IMR-90 (cell line): ENCODE results near the gene IGSF10. TPM values are rescaled to one million over a fixed set of nuclear protein-coding genes. Genes with fewer than 3 reads are reported as not detected.

Experiments used
- ATAC-seq: fragments of 200-7000 bp; cut with Tn5 transposase; 2 replicates; pipeline ENCODE4 v1.9.1; 2020; ENCODE audit warnings: low read depth, mild to moderate bottlenecking, moderate library complexity
- BruUV-seq: library from RNA; stranded (reverse); fragments of 400-500 nt; replicated peaks from 2 replicates; lab custom pipeline; 2021; lab: Mats Ljungman, UMichigan
- CTCF ChIA-PET: fragments of 300-600 bp; formaldehyde crosslinking; extraction: SDS; loops from one replicate; lab custom pipeline; 2021; ENCODE audit warnings: antibody characterized with exemption; lab: Yijun Ruan, JAX
- POLR2A ChIA-PET: fragments of 300-600 bp; sonication (Branson Sonifier 250); formaldehyde crosslinking; loops from one replicate; lab custom pipeline; 2022; ENCODE audit warnings: antibody characterized with exemption; ENCODE audit not compliant: unreplicated experiment; lab: Charles Lee
- DNase-seq: peaks from one replicate; pipeline ENCODE4 v3.0.0; 2013
- H2AFZ ChIP-seq: replicated peaks from 2 replicates; pipeline ENCODE3; 2013; ENCODE audit warnings: low read length, mild to moderate bottlenecking; ENCODE audit not compliant: poor library complexity
- H2AK5ac ChIP-seq: 2 replicates; pipeline ENCODE4 v1.6.1; 2013; ENCODE audit warnings: low read depth, low read length, inconsistent platforms
- H2AK9ac ChIP-seq: replicated peaks from 2 replicates; pipeline ENCODE3; 2013; ENCODE audit warnings: mild to moderate bottlenecking, low read depth, low read length, moderate library complexity; ENCODE audit not compliant: poor library complexity
- H2BK120ac ChIP-seq: 2 replicates; pipeline ENCODE4 v1.6.1; 2013; ENCODE audit warnings: low read depth, low read length, inconsistent platforms
- H2BK15ac ChIP-seq: 3 replicates; pipeline ENCODE4 v1.6.1; 2013; ENCODE audit warnings: low read depth, low read length, inconsistent platforms
- H2BK20ac ChIP-seq: 2 replicates; pipeline ENCODE4 v1.6.1; 2013; ENCODE audit warnings: low read depth, mild to moderate bottlenecking, inconsistent platforms, low read length, moderate library complexity
- H2BK5ac ChIP-seq: 2 replicates; pipeline ENCODE4 v1.6.1; 2013; ENCODE audit warnings: mild to moderate bottlenecking, low read depth, low read length, inconsistent platforms; ENCODE audit not compliant: poor library complexity, severe bottlenecking
- H3K14ac ChIP-seq: replicated peaks from 2 replicates; pipeline ENCODE4 v1.6.1; 2013; ENCODE audit warnings: low read depth, low read length, inconsistent platforms
- H3K18ac ChIP-seq: 2 replicates; pipeline ENCODE4 v1.6.1; 2013; ENCODE audit warnings: low read depth, low read length, control low read depth
- H3K23ac ChIP-seq: 2 replicates; pipeline ENCODE4 v1.6.1; 2013; ENCODE audit warnings: low read depth, low read length, inconsistent platforms
- H3K27ac ChIP-seq: 2 replicates; pipeline ENCODE4 v1.5.1; 2013; ENCODE audit warnings: mild to moderate bottlenecking, control low read depth, low read length; ENCODE audit not compliant: insufficient read depth
- H3K27me3 ChIP-seq: 2 replicates; pipeline ENCODE4 v1.6.1; 2013; ENCODE audit warnings: low read length; ENCODE audit not compliant: control insufficient read depth, insufficient read depth
- H3K36me3 ChIP-seq: 2 replicates; pipeline ENCODE4 v1.6.1; 2013; ENCODE audit warnings: low read length, mixed read lengths; ENCODE audit not compliant: control insufficient read depth, insufficient read depth
- H3K4ac ChIP-seq: 2 replicates; pipeline ENCODE4 v1.6.1; 2013; ENCODE audit warnings: low read depth, low read length, inconsistent platforms
- H3K4me1 ChIP-seq: 2 replicates; pipeline ENCODE4 v1.6.1; 2013; ENCODE audit warnings: low read length, mixed read lengths; ENCODE audit not compliant: control insufficient read depth, insufficient read depth
- H3K4me2 ChIP-seq: 2 replicates; pipeline ENCODE4 v1.6.1; 2013; ENCODE audit warnings: low read depth, mild to moderate bottlenecking, control low read depth, low read length, moderate library complexity
- H3K4me3 ChIP-seq: 2 replicates; pipeline ENCODE4 v1.5.1; 2013; ENCODE audit warnings: low read depth, mild to moderate bottlenecking, control low read depth, low read length, moderate library complexity; ENCODE audit not compliant: insufficient read depth
- H3K56ac ChIP-seq: 2 replicates; pipeline ENCODE4 v1.6.1; 2013; ENCODE audit warnings: low read length, inconsistent platforms; ENCODE audit not compliant: insufficient read depth; ENCODE audit errors: extremely low read depth
- H3K79me1 ChIP-seq, 2 experiments: 2 replicates each; pipeline ENCODE4 v1.6.1; 2013; ENCODE audit warnings: low read length in 2 of 2, inconsistent platforms in 1 of 2, low read depth in 1 of 2
- H3K9ac ChIP-seq: 2 replicates; pipeline ENCODE4 v1.6.1; 2013; ENCODE audit warnings: low read depth, low read length, control low read depth
- H3K9me1 ChIP-seq: 2 replicates; pipeline ENCODE4 v1.6.1; 2013; ENCODE audit warnings: low read length, inconsistent platforms; ENCODE audit not compliant: insufficient read depth
- H3K9me3 ChIP-seq: 2 replicates; pipeline ENCODE4 v1.6.1; 2013; ENCODE audit warnings: low read length; ENCODE audit not compliant: control insufficient read depth, insufficient read depth
- H4K20me1 ChIP-seq: 2 replicates; pipeline ENCODE4 v1.6.1; 2013; ENCODE audit warnings: low read length, inconsistent platforms; ENCODE audit not compliant: insufficient read depth
- H4K5ac ChIP-seq: 2 replicates; pipeline ENCODE4 v1.6.1; 2013; ENCODE audit warnings: mild to moderate bottlenecking, low read depth, low read length, control low read depth
- H4K8ac ChIP-seq, 2 experiments: 2 replicates each; pipeline ENCODE4 v1.6.1; 2013; ENCODE audit warnings: low read depth in 2 of 2, low read length in 2 of 2, control low read depth in 1 of 2, inconsistent platforms in 1 of 2
- H4K91ac ChIP-seq: 2 replicates; pipeline ENCODE4 v1.6.1; 2013; ENCODE audit warnings: low read depth, low read length, inconsistent platforms; ENCODE audit not compliant: insufficient read depth
- NFE2L2 ChIP-seq: fragments of 150-350 bp; IDR thresholded peaks from 2 replicates; pipeline ENCODE4 v1.6.1; 2016; ENCODE audit warnings: low read depth, mild to moderate bottlenecking, low read length
- RAD21 ChIP-seq: IDR thresholded peaks from 2 replicates; pipeline ENCODE4 v1.6.1; 2012; ENCODE audit warnings: low read length, improper control_type of control experiment
- dilution Hi-C: fragments of 300-500 bp; cut with HindIII; formaldehyde crosslinking; loops from one replicate; pipeline ENCODE4 v1.14.3; 2018; ENCODE audit warnings: low sequenced_read_pairs; ENCODE audit not compliant: unreplicated experiment
- in situ Hi-C: fragments of 300-500 bp; cut with MboI; formaldehyde crosslinking; loops from 3 replicates; pipeline ENCODE4 v1.14.3; 2019; ENCODE audit warnings: low sequenced_read_pairs, inconsistent platforms, mixed read lengths
- intact Hi-C: fragments of 100-400 bp; cut with micrococcal nuclease; formaldehyde crosslinking; loops from 2 replicates; pipeline ENCODE4 v1.10.0; 2022
- polyA plus RNA-seq, 3 experiments: library from polyadenylated mRNA; depleted of rRNA; stranded (reverse); fragments of >200 nt; gene quantifications; 2 replicates each; pipeline ENCODE4 v1.2.3, GENCODE V29; 2012; ENCODE audit warnings: low replicate concordance in 1 of 3
- total RNA-seq: library from RNA; depleted of rRNA; stranded (reverse); fragments of >200 nt; gene quantifications from 2 replicates; pipeline ENCODE4 v1.2.3, GENCODE V29; 2012

IGSF10 gene
- total and polyA plus RNA-seq, 2 of the 4 experiments (the other 2 are of a cell fraction) = under 0.01 to 0.07 TPM

DNA sequence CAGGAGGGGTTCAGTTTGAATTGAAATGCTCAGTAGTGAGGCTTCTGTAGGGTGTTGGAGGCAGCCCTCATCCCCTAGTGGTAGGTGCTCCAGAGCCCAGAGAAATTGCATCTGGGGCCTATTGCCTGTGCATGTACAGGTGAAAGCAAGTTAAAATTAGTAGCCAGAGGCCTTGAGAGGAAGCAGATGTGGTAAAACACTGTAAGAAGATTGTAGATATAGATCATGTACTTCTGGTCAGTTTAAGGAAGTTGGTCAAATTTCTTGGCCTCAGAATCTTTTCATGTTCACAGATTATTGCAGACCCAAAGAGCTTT is 34.6 kb downstream of the IGSF10 start:
- no peak overlapping the region for H2BK20ac ChIP-seq
- dilution Hi-C loops = no loop called here
- peaks cover 4% of the 10 kb centered on the region; the same call in 1 of the 2 replicates for H3K4me1 ChIP-seq
- ATAC-seq = no peak
- H3K9me1 ChIP-seq = peaks cover 3% of the 10 kb centered on the region; the same call in 1 of the 2 replicates
- H3K23ac ChIP-seq = no peak overlapping the region
- BruUV-seq = no TSS peak
- no peak overlapping the region for H2AK9ac ChIP-seq
- H4K5ac ChIP-seq = no peak overlapping the region
- no peak for TF ChIP-seq RAD21
- no peak for TF ChIP-seq NFE2L2
- no peak overlapping the region for H2AK5ac ChIP-seq
- POLR2A ChIA-PET = no interaction called here
- no peaks in the 10 kb centered on the region for H4K20me1 ChIP-seq
- no peaks in the 10 kb centered on the region for H3K79me1 ChIP-seq
- in situ Hi-C loops = no loop called here
- no peak overlapping the region for H3K56ac ChIP-seq
- no peak overlapping the region for H3K4me3 ChIP-seq
- no peak overlapping the region for H4K8ac ChIP-seq
- H4K91ac ChIP-seq = no peak overlapping the region
- no peak overlapping the region for H3K9ac ChIP-seq
- H3K27me3 ChIP-seq = no peaks in the 10 kb centered on the region
- H2BK15ac ChIP-seq = no peak overlapping the region
- H2BK5ac ChIP-seq = no peak overlapping the region
- no peak overlapping the region for H3K4ac ChIP-seq
- no peak overlapping the region for H2BK120ac ChIP-seq
- intact Hi-C loops = no loop called here
- H3K14ac ChIP-seq = no peak overlapping the region
- no peaks in the 10 kb centered on the region for H3K36me3 ChIP-seq
- no peak overlapping the region for H2AFZ ChIP-seq
- H3K4me2 ChIP-seq = no peak overlapping the region
- no peak overlapping the region for H3K18ac ChIP-seq
- DNase-seq = no peak
- CTCF ChIA-PET = interaction anchor here (0.6 to 1.7 kb wide), 6 partner anchors 8 to 586 kb away, joined by 3 to 5 read pairs (median 3); no protein-coding TSS in a partner anchor
- H3K27ac ChIP-seq = no peak overlapping the region
- H3K9me3 ChIP-seq = no peaks in the 10 kb centered on the region
